ENCODE results near the gene RPL19.

The RPL19 gene

DNA sequence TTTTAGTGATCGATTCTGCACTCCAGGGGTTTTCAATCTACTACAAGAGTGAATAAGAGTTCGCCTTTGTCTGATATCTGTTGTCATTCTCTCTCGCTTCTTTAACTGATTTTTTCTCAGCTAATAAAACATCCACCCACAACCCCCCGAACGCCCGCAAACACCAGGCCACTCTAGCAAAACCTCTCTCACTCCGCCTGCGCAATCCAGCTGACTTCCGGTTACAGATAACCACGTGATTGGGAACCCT lies 338 bp upstream of the RPL19 start:
- DNase-seq: peak; percentile 73 to 91

GRCh38 chr17:39200957-39201510 lies 951 bp downstream of the RPL19 start:
- DNase-seq: no peak

DNA sequence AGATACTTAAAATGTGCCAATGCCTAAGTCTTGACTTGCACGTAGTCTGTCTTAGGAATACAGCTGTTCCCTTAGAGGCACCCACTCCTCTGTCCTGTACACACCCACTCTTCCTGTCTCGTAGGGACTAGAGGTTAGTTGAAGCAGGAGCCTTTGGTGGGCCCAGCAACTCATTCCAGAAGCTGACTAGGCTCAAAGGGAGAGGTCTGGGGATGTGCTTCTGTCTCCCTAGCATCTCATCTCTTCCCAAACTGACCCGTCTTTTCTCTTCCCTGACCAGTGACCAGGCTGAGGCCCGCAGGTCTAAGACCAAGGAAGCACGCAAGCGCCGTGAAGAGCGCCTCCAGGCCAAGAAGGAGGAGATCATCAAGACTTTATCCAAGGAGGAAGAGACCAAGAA lies 4.2 kb downstream of the RPL19 start:
- DNase-seq: no peak

- no peak for DNase-seq
These were observed 5.0 kb downstream of the RPL19 start for GRCh38 chr17:39205112-39205526.

DNA sequence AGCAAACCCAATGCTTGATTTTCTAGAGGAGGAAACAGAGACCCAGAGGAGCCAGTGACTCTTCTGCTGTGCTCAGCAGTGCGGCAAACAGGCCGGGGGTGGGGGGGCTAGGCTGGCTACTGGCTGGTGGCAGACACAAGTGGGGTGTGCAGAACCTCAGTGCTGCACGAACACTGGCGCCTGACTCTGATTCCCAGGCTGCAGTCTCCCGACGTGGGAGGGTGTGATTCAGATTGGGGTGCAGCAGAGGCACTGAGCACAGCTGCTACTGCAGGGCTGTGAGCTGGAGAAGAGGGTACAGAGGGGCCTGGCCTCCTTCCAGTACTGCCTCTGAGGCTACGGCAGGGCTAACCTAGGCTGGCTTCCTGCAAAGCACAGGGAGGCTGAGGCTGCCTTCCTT lies 8.1 kb downstream of the RPL19 start:
- peak in 1 of 2 donors; percentile 34 for DNase-seq

- DNase-seq: no peak
These were observed 8.8 kb downstream of the RPL19 start for GRCh38 chr17:39208893-39209292.

GRCh38 chr17:39209317-39210092 lies 9.4 kb downstream of the RPL19 start:
- DNase-seq: peak; percentile 18 to 72

DNA sequence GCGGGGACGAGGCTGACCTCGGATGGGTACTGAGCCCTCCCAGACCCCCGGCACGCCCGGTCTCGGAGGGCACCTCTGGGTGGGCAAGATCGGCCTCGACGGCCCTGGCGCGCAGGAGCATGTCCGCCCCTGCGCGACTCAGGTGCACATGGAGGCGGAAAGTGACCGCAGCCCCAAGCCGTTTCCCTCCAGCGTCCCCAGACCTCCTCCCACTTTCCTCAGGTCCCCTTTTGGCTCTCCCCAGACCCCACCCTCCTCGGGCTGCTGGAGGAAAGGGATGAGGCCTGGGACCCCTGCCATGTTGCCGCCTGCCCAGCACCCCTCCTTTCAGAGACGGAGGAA lies 10.0 kb downstream of the RPL19 start:
- no peak for DNase-seq

GRCh38 chr17:39212195-39212810 lies 12.2 kb downstream of the RPL19 start:
- DNase-seq: no peak

DNA sequence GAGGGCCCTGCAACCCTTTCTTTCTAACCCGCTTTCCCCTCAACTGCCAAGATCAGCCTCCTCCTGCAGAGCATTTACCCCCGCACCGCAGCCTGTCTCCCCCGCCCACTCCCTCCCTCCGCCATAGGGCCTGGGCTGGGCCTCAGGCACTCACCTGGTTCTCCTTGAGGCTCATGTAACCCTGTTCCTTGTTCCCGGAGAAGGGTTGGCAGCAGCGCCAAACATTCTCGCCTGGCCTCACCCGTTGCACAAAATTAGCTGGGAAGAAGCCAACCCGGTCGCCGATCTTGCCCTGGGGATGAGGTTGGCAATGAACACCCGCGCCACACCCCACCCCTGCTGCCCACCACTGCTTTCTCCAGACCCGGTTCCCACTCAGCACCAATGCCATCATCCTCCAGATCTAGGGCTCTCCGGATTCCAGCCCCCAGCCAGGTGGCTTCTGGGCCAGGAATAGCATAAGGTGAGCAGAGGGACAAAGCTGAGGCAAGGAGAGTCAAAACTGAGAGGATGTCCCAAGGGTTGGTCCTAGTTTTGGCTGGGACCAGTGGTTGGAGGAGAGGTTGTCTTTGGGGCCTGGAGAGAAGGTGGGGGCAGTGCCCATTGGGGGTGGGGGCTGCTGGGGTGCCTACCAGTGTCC lies 12.9 kb downstream of the RPL19 start:
- no peak for DNase-seq

GRCh38 chr17:39213852-39214251 lies 13.8 kb downstream of the RPL19 start:
- DNase-seq: no peak

- DNase-seq: no peak
These were observed 17.8 kb downstream of the RPL19 start for GRCh38 chr17:39217734-39218369.

DNA sequence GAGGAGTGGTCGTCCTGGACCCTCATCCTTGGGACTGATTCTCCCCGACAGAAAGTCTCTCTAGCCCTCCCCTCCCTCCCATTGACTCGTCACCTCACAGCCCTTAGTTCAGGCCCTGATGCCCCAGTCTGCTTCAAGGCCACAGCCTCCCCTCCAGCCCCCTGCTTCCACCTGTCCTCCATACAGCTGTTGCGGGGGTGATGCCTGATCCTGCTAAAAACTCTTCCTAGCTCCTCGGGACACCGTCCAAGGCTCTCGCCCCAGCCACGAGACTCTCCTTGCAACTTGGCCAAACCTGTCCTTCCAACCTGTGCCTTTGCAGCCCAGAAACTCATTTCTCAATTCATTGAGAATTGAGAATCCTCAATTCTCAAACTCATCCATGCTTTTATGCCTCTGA lies 18.8 kb downstream of the RPL19 start:
- DNase-seq: no peak

- no peak for DNase-seq
These were observed 19.6 kb downstream of the RPL19 start for GRCh38 chr17:39219647-39220154.

- no peak for DNase-seq
These were observed 21.5 kb downstream of the RPL19 start for GRCh38 chr17:39221572-39221971.

- DNase-seq: no peak
These were observed 22.1 kb downstream of the RPL19 start for GRCh38 chr17:39222151-39222550.

GRCh38 chr17:39222866-39223834 lies 23.1 kb downstream of the RPL19 start:
- DNase-seq: no peak

DNA sequence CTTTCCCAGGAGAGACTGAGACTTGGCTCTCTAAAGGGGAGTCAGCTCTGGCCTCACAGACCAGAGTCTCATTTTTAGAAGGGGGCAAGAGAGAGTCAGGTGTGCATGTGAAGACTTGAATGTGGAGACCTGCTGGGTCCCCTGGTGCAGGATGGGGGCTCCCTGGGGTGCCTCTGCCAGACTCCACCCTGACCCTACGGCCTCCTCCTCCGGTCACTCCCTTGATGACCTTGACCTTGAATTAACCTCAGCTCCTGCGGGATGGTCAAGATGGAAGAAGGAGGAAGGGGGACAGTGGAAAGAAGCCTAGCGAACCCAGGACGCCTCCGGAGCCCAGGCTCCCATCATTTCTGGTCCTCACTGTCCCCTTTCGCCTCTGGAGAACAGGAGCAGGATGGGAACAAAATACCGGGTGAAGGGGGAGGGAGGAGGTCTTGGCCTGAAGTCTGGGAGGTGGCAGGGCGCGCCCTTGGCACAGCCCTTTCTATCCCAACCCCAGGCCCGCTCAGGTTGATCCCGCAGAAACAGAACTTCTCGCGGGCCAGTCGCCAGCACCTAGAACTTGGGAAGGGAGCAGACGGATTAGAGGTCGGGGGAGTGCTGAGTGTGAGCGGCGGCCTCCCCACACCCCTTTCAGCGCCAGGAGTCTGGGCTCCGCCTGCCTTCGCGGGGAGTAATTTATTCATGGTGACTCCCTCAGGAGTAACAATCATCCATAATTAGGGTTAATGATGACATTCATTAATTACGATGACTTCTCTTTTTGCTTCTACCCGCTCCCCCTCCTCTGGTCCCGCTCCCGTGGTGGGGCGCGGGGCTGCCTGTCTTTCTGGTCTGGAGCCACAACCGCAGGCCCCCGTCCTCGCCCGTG lies 24.1 kb downstream of the RPL19 start:
- no peak for DNase-seq

DNA sequence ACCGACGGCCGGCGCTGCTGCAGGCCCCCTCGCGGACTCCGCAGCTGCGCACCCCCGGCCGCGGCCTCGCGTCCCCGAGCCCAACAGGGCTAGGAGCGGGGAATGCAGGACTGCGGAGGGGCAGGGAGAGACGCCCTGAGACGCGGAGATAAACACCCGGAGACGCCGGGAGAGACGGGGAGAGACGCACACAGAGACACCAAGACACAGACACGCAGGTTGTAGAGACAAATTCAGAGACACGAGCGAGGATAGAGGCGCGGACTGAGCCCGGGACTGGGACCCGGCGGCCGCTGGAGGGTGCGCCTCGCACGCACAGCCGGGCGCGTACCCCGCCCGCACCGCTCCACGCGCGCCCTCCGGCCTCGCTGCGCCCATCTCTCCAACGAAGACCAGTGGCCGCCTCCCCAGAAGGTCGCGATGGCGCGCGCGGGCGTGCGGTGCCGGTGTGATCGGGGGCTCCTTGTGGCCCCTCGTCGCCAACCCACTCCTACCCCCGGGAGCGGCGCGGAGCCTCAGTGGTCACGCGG lies 24.8 kb downstream of the RPL19 start:
- no peak for DNase-seq

GRCh38 chr17:39225308-39225958 lies 25.4 kb downstream of the RPL19 start, which contains the start of gene STAC2:
TSS of gene STAC2 (minus strand) at chr17:39225945. CDS start at chr17:39225502, 443 bp downstream.
- DNase-seq: no peak

All from bone marrow (tissue), 2 donors.